SK-N-SH (cell line): ENCODE results near the gene SETD3. TPM values are rescaled to one million over a fixed set of nuclear protein-coding genes. Genes with fewer than 3 reads are reported as not detected.

Experiments used
- CTCF ChIA-PET: fragments of 300-600, 350-600 bp; formaldehyde crosslinking; extraction: SDS; loops from one replicate; lab custom pipeline; 2021; lab: Yijun Ruan, JAX
- POLR2A ChIA-PET: fragments of 350-600 bp; sonication (Branson Sonifier 250); formaldehyde crosslinking; extraction: SDS; loops from one replicate; lab custom pipeline; 2020; ENCODE audit warnings: antibody characterized with exemption, inconsistent platforms; lab: Yijun Ruan, JAX
- DNase-seq: peaks from one replicate; pipeline ENCODE4 v3.0.0; 2012
- H2AFZ ChIP-seq: fragments of 200-600 bp; sonication (generic); 2 replicates; pipeline ENCODE4 v1.8.1; 2016; ENCODE audit warnings: antibody characterized with exemption, mild to moderate bottlenecking, low read depth
- H3F3A ChIP-seq: fragments of 200-600 bp; sonication (generic); replicated peaks from 2 replicates; pipeline ENCODE3; 2016; ENCODE audit warnings: antibody characterized with exemption, mild to moderate bottlenecking; ENCODE audit not compliant: insufficient read depth
- H3K27ac ChIP-seq, 2 experiments: fragments of 200-500 bp in 1 of 2; fragments of 200-600 bp in 1 of 2; sonication (Bioruptor generic) in 1 of 2; sonication (generic), shearing (Covaris generic) in 1 of 2; 2 replicates each; pipeline versions ENCODE4 v1.5.1 to v1.6.1; 2014 to 2016; ENCODE audit warnings: low read depth in 2 of 2, inconsistent platforms in 1 of 2, low read length in 1 of 2, mild to moderate bottlenecking in 1 of 2, mixed read lengths in 1 of 2
- H3K27me3 ChIP-seq: fragments of 200-600 bp; sonication (generic), shearing (Covaris generic); 2 replicates; pipeline ENCODE4 v1.6.1; 2016; ENCODE audit warnings: mixed run types; ENCODE audit not compliant: insufficient read depth
- H3K36me3 ChIP-seq, 2 experiments: fragments of 200-500 bp in 1 of 2; fragments of 200-600 bp in 1 of 2; sonication (Bioruptor generic) in 1 of 2; sonication (generic) in 1 of 2; replicated peaks in 1 of 2; 2 replicates each; pipeline versions ENCODE3 to v1.5.1; 2014 to 2016; ENCODE audit warnings: low read length in 1 of 2, mild to moderate bottlenecking in 1 of 2; ENCODE audit not compliant: insufficient read depth in 2 of 2, control insufficient read depth in 1 of 2
- H3K4me1 ChIP-seq, 2 experiments: fragments of 200-500 bp in 1 of 2; fragments of 200-600 bp in 1 of 2; sonication (Bioruptor generic) in 1 of 2; sonication (generic), shearing (Covaris generic) in 1 of 2; 2 replicates each; pipeline versions ENCODE4 v1.5.1 to v1.6.1; 2014 to 2016; ENCODE audit warnings: low read depth in 1 of 2, low read length in 1 of 2, mixed run types in 1 of 2; ENCODE audit not compliant: insufficient read depth in 2 of 2, control insufficient read depth in 1 of 2
- H3K4me2 ChIP-seq: fragments of 200-600 bp; sonication (generic), shearing (Covaris generic); 2 replicates; pipeline ENCODE4 v1.6.1; 2017; ENCODE audit warnings: mixed run types
- H3K4me3 ChIP-seq, 2 experiments: fragments of 200-500 bp in 1 of 2; fragments of 200-600 bp in 1 of 2; sonication (Bioruptor generic) in 1 of 2; sonication (generic), shearing (Covaris generic) in 1 of 2; 2 replicates each; pipeline versions ENCODE4 v1.5.1 to v1.8.1; 2014 to 2016; ENCODE audit warnings: low read depth in 2 of 2, inconsistent platforms in 1 of 2, low read length in 1 of 2, mild to moderate bottlenecking in 1 of 2, mixed read lengths in 1 of 2, moderate library complexity in 1 of 2
- H3K79me2 ChIP-seq: fragments of 200-600 bp; sonication (generic); 2 replicates; pipeline ENCODE4 v1.8.1; 2017; ENCODE audit warnings: mild to moderate bottlenecking; ENCODE audit not compliant: insufficient read depth
- H3K9ac ChIP-seq: fragments of 200-600 bp; sonication (generic); 2 replicates; pipeline ENCODE4 v1.6.1; 2017; ENCODE audit warnings: mixed run types
- H3K9me2 ChIP-seq: fragments of 200-600 bp; sonication (generic); 2 replicates; pipeline ENCODE4 v1.6.1; 2017; ENCODE audit warnings: mixed run types
- H3K9me3 ChIP-seq: fragments of 200-600 bp; sonication (generic); 2 replicates; pipeline ENCODE4 v1.6.1; 2017; ENCODE audit warnings: mixed run types, mild to moderate bottlenecking, moderate library complexity
- H4K20me1 ChIP-seq: fragments of 200-600 bp; sonication (generic); 2 replicates; pipeline ENCODE4 v1.6.1; 2017; ENCODE audit warnings: mild to moderate bottlenecking, mixed run types; ENCODE audit not compliant: insufficient read depth
- CHD2 ChIP-seq: fragments of 150-350 bp; IDR thresholded peaks from 2 replicates; pipeline ENCODE4 v1.6.1; 2018; ENCODE audit warnings: low read length; ENCODE audit not compliant: partially characterized antibody
- CTCF ChIP-seq: fragments of 200-600 bp; sonication (generic); IDR thresholded peaks from 2 replicates; pipeline ENCODE4 v1.6.1; 2017; ENCODE audit warnings: antibody characterized with exemption, mild to moderate bottlenecking, moderate library complexity
- FOXM1 ChIP-seq: IDR thresholded peaks from 2 replicates; pipeline ENCODE4 v1.4.0; 2012; ENCODE audit warnings: low read depth, mild to moderate bottlenecking
- IRF3 ChIP-seq: fragments of 150-350 bp; IDR thresholded peaks from 2 replicates; pipeline ENCODE4 v1.6.1; 2016; ENCODE audit warnings: mild to moderate bottlenecking, low read depth, low read length
- MXI1 ChIP-seq: IDR thresholded peaks from 2 replicates; pipeline ENCODE4 v1.6.1; 2012; ENCODE audit warnings: mild to moderate bottlenecking, low read depth, low read length, improper control_type of control experiment
- RXRA ChIP-seq: IDR thresholded peaks from 2 replicates; pipeline ENCODE4 v1.4.0; 2012; ENCODE audit warnings: low read depth, mild to moderate bottlenecking, borderline replicate concordance
- SIN3A ChIP-seq: IDR thresholded peaks from 2 replicates; pipeline ENCODE4 v1.6.1; 2012; ENCODE audit warnings: low read depth, mild to moderate bottlenecking, low read length, moderate library complexity, borderline replicate concordance
- USF1 ChIP-seq: IDR thresholded peaks from 2 replicates; pipeline ENCODE4 v1.4.0; 2012; ENCODE audit warnings: low read depth, borderline replicate concordance
- whole genome bisulfite sequencing: methylation state at CpG from one replicate; pipeline ENCODE4 v1.1.6; 2017; ENCODE audit warnings: low lambda C conversion rate; 5-methylcytosine and 5-hydroxymethylcytosine counted together
- polyA plus RNA-seq, 3 experiments: library from polyadenylated mRNA; depleted of rRNA; stranded (reverse); fragments of >200 nt; gene quantifications; 2 replicates each; pipeline ENCODE4 v1.2.3, GENCODE V29; 2012

Gene SETD3
- polyA plus RNA-seq, 1 of the 3 experiments (the other 2 are of a cell fraction): 19.1 TPM

- Histone ChIP-seq H3K4me3 (no peak overlapping the region), H3K9me3 (no peaks in the 10 kb centered on the region), H3K9me2 (no peaks in the 10 kb centered on the region), H2AFZ (no peak overlapping the region), H3K27ac (no peak overlapping the region), H3K4me1 (peaks cover 0 to 6% of the 10 kb centered on the region in 2 experiments; a peak in 1 of 4 replicates), H3K27me3 (no peaks in the 10 kb centered on the region), H4K20me1 (peaks cover 40% of the 10 kb centered on the region), H3F3A (no peaks in the 10 kb centered on the region), H3K36me3 (peaks cover 7 to 47% of the 10 kb centered on the region in 2 experiments), H3K9ac (no peak overlapping the region), H3K79me2 (peaks cover 52% of the 10 kb centered on the region), H3K4me2 (no peak overlapping the region)
- POLR2A ChIA-PET: no interaction called here
- 88% methylated on average over 9 of the region's 9 CpGs for WGBS
- DNase-seq: no peak
- CTCF ChIA-PET: interaction anchor here (1.0 to 1.1 kb wide), 2 partner anchors 18 to 21 kb away, joined by 3 read pairs; no protein-coding TSS in a partner anchor
- no peak for TF ChIP-seq CHD2
- no peak for TF ChIP-seq SIN3A
- TF ChIP-seq USF1: no peak
- TF ChIP-seq CTCF: no peak
- TF ChIP-seq FOXM1: no peak
- TF ChIP-seq IRF3: no peak
- no peak for TF ChIP-seq RXRA
These were observed 15.4 kb downstream of the SETD3 start for GRCh38 chr14:99465288-99465687.

GRCh38 chr14:99463974-99464373 is 16.7 kb downstream of the SETD3 start:
- no peak overlapping the region for H3K4me3 ChIP-seq
- no peak overlapping the region for H3K9ac ChIP-seq
- H3K27ac ChIP-seq: no peak overlapping the region
- no peak for TF ChIP-seq MXI1
- CTCF ChIA-PET: no interaction called here
- no peaks in the 10 kb centered on the region for H3F3A ChIP-seq
- no peaks in the 10 kb centered on the region for H3K9me3 ChIP-seq
- DNase-seq: no peak
- POLR2A ChIA-PET: no interaction called here
- H3K27me3 ChIP-seq: no peaks in the 10 kb centered on the region
- H3K4me1 ChIP-seq: peaks cover 0 to 6% of the 10 kb centered on the region in 2 experiments; a peak in 2 of 4 replicates
- no peak overlapping the region for H3K4me2 ChIP-seq
- WGBS: 96% methylated on average over 4 of the region's 4 CpGs
- no peaks in the 10 kb centered on the region for H3K9me2 ChIP-seq
- peaks cover 39% of the 10 kb centered on the region for H3K79me2 ChIP-seq
- H3K36me3 ChIP-seq: peaks cover 11 to 51% of the 10 kb centered on the region in 2 experiments
- no peak overlapping the region for H2AFZ ChIP-seq
- H4K20me1 ChIP-seq: peaks cover 27% of the 10 kb centered on the region
